GM19467 (cell line): Measurements from ENCODE around the gene MEIS1.

Source experiments
- ATAC-seq: cut with Tn5 transposase; IDR thresholded peaks from one replicate; pipeline ENCODE4 v1.9.1; 2021; ENCODE audit warnings: mild to moderate bottlenecking, moderate library complexity; ENCODE audit not compliant: unreplicated experiment

The MEIS1 gene

DNA sequence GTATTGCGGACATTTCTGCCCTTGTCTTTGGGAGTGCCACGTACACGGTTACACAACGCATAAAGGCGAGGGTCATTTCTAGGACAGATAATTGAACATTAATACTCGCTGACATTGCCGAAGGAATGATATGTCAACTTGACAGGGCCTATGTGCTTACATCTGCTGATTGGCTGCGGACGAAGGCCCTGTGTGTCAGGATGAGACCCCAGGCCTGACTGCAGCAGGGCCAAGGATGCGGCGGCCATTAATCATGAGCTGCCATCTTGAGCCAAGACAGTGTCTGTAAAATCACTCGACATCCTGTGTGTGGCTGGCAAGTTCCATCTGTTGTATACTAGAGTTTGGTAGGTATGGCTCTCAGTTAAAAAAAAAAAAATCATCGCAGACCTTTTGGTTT is 96.6 kb downstream of the MEIS1 start:
- ATAC-seq: no peak

DNA sequence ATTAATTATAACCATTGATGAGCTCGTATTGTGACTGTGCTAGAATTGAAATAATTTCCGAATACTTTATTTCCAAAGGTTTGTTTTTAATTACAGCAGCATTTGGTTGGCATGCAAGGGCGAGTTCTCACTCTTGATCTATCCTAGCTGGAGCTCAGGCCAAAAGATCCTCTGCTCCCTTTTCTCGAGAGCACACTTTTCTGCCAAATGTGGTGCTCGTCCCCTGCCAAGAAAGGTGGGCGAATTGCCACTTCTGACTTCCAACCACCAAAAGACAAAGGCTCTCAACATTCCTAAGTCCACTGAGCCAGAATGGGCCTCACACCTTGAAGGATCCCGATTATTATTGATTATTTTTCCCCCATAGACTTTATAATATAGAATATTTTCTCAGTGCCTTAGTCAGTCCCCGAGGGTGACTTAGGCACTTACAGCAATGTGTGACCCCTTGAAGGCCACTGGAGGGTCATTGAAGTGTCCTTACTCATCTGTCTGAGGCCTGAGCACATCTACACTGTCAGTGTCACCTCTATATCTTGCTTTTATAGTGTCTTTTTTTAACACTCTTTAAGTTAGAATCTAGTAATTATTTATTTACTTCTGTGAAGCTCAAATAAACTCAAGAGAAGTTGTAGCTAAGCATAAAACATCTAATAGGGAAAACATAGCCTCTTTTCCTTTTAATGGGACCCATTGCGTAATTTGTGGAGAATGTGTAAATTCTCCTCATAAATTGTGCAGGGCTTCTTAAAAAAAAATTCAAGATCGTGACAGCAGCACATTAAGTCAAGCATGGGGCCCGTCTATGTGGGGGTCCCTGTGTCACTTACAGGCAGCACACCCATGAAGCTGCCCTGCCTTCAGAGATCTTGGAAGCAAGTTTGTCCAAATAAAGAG is 98.3 kb downstream of the MEIS1 start:
- no peak for ATAC-seq

DNA sequence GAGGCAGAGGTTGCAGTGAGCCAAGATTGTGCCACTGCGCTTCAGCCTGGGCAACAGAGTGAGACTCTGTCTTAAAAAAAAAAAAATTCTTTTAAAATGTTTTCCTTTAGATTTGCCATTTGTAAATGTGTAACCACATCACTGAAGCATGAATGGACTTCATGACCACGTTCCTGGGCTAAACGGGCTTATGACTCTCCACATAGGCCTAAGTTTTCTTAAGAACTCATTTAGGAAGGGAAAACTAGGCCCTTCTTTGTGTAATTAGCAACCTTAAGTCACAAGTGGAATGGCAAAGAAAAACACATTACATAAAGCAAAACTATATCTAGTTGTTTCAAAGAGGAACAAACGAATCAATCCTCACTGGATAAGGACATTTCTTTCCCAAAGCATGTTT is 99.5 kb downstream of the MEIS1 start:
- no peak for ATAC-seq

DNA sequence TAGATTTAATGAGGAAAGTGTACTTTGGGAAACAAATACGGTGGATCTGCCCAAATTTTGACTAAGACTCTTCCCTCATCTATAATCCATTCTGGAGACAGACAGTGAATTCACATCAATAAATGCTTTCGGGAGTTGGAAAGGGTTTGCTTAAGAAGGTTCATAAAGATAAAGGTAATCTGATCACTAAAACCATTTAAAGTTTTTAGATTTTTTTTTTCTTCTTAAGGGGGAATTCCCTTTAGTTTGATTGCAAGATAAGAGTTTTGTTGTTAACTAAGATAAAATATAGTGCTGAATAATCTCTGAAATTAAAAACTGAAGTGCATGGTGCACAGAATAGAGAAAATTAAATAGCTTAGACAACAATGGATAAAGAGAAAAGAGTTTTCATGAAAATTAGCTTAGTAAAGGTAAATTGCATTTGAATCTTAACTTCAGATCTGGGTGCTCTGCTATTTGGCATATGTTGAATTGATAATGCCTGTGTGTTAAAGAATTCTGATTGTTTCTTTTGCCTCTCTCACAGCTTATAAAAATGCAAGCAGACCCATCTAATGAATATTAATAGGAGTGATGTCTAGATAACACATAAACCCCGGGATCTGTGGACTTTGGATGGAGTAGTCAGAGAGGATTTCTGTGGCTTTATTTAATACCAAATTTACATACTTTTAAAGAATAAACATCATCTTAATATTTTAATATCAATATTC is 100.8 kb downstream of the MEIS1 start:
- ATAC-seq: no peak

DNA sequence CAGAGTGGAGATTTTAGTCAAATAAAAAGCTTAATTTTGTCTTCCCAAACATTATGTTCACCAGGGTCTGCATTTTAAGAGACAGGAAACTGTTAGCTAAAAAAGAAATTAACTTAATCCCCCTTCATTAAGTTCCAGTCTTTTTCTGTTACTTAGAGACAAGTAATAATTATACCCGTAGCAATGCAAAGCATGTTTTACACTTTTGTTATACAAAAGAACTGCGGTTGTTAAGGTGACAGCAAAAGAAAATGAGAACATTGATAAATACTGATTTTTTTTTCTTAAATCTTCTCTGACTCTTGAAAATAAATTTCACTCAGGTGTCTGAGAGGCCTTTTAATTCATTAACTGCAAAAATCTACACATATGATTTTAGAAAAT is 101.4 kb downstream of the MEIS1 start:
- no peak for ATAC-seq

DNA sequence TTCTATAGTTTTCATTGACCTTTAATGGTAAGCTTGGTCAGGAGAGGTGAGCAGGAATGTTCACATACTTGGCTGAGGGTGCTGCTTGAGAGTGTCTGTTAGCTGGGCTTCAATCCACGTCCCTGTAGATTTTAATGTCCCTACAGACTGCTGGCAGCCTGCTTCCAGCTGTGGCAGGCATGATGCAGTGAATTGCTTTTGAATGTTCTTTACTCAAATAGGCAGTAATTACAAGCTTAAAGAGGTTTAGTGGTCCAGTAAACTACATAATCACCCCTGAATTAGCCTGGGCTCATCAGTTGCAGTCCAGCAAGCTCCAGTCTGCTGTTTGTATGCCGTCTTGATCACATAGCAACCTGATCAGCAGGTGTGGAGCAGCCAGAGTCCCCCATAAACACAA is 102.1 kb downstream of the MEIS1 start:
- no peak for ATAC-seq

DNA sequence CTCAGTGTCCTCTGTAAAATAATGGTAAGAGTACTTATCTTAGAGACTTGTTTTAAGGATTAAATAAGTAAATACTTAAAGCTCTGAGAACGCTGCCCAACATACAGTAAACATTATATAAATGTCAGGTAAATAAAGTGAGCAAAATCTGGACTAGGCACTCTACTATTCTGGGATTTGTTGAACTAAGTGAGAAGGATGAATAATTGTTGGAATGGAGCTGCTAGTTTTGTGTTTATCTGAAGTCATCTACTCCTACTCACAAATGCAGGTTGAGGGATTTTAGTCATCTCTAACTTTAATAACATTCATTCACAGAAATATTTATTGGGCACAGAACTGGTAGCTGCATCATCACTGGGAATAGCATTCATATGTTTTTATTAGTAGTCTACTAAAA is 103.4 kb downstream of the MEIS1 start:
- ATAC-seq: no peak

DNA sequence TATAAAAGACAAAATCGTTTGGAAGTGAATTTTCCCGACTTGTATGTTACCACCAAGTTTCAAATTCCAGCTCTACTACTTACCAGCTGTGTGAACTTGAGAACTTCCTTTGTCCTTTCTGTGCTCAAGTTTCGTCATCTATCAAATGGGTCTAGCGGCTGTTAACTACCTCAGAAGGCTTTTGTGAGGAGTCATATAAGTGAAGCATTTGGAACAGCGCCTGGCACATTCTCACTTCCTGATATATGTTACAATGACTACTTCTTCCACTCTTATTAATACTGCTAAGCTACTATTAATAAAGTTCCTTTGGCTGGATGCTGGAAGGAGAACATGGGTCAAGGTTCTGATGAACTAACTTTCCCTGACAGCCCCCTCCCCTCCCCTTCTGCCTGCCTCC is 104.5 kb downstream of the MEIS1 start:
- ATAC-seq: no peak

DNA sequence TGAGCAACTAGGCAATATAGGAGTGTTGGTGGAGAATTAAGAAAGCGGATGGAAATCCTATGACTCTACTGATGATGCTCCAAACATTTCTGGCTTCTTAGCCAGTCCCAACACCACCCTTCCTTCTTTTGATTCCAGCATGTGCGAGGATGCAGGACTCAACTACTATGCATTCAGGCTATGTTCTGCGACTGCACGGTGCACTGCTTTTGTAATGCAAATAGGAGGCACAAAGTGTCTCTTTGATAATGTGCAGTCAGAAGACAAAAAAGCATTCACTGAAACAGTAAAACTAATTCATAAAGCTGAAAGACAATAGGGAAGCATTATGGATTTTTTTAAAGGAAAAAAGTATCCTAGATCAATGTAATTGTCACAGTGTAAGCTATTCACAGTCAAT is 106.7 kb downstream of the MEIS1 start:
- ATAC-seq: no peak

DNA sequence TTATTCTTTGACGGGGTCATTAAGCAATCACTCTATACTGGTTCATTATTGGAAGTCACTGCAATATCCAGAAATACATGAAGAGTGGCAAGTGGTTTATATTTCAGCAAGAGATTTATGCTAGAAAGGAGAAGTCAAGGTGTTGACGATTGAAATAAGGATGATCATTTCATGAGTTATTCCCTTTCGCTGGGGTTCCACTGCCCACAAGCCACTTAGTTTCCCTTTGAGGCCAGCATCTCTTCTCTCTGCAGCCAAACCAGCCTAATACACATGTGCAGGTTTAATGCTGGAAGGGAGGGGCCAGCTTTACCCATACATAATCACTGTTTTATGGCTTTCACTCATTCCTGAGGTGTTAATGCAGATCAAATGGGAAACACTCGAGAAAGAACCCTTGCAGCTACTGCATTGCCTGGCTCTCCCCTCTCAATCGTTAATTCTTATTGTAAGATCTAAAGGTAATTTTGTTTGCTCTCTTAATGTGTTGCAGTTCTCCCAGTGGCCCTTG is 108.4 kb downstream of the MEIS1 start:
- no peak for ATAC-seq

DNA sequence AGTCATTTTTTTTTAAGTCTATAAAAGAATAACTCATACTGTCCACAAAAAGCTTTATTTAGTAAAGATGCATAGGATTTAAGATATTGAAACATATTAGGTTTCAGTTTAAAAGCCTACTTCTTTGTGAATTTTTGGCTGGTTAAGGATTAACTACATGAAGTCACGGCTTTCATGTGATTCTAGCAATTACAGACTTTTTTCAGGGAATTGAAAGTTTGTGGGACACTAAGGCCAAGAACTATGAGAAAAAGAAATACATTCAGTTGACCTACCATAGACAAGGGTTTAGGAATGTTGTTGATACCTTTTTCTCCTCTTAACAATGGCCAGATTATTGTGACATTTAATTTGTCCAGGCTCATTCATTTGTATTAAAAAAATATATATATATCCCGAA is 109.3 kb downstream of the MEIS1 start:
- no peak for ATAC-seq

DNA sequence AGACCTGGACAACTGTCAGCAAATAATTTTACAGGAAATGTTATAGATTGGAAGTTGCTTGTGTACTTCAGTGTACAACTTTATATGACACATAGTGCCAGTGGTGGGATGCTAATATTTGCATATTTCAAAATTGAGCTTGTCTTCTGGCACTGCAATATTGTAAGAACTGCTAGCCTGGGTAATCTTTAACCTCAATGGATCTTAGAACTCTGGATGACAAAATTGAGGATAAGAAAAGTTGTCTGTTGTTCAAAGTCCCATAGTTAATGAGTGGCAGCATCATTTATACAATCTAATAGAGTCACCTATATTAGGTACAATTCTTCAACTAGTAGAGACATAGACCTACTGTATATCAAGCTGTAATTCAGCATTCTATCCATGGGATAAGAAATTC is 110.3 kb downstream of the MEIS1 start:
- no peak for ATAC-seq

DNA sequence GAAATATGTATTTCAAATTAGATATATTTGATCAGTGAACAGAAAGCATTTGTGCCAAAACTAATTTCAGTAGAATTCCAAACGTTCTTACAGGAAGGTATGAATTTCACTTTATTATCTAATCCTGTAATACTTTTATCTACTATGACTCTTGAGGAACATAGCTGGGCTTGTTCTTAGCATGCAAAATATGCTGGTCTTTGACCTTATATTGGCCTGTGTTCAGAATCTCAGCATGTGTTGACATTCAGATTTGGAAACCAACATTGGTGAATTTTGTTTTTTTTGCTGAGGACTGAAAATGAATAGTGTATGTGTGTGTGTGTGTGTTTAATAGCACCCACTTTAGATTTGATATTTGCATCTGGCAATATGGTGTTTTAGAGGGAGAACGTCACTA is 112.2 kb downstream of the MEIS1 start:
- ATAC-seq: no peak

DNA sequence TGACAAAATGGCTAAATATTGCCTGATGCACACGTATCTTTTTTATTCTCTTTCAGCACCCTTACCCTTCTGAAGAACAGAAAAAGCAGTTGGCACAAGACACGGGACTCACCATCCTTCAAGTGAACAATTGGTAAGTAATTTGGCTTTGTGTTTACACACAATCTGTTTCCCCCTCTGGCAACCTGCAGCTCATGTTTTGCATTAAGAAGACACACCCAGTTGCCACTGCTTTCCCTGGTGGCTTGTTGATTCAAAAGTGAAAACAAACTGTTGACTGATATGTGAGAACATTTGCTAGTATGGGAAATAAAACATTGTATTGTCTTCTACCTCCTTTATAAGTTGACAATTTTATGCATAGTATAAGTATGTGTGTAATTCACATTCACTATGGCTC is 113.0 kb downstream of the MEIS1 start:
- no peak for ATAC-seq

DNA sequence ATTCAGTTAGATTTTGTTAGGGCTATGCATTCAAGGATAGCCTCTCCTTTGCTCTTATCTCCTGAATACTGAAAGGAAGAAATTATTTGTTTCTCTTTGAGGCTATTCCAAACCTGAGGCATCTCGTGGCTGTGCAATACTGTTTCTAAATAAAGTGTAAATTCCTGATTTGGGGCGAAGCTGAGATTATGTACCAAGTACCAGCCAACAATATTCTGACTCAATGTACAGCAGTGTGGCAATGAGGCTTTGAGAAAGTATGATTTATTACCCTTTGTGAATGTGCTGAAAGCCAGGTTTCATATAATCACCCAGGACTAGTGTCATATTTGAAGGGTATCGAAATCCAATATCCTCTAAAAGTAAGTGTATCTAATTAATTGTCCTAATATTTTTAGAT is 113.5 kb downstream of the MEIS1 start:
- no peak for ATAC-seq

DNA sequence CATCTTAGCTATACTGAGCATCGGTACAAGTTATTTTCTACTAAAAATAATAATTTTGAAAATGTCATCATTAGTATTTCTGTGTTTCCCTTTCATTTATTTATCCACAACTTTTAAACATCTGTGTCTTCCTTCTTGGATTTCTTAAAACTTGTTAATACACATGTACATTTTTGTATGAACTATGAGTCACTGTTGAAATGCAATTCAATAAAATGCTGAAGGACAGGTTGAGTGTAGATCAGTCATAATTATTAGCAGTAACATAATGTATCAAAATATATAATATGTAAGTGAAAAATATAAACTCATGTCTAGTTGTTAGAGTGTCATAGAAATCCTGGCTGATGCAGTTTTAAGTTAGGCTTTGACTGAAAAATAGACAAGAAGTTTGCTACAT is 115.9 kb downstream of the MEIS1 start:
- no peak for ATAC-seq

DNA sequence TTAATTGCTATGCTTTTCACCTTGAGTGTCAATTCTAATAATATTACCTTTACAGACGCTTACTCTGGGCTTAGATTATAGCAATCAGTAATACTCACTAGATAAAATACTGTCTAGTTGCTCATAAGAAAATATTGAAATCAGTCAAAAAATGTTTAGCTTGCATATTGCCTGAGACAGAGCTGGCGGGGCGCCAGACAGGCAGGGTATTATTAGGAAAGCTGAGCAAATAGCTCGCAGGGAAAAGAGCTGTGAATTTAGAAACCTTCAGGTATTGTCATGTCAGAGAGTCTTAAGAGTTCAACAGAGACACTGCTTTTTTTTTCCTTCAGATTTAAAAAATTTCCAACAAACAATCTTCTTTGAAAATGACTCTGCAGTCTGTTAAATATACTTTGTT is 118.4 kb downstream of the MEIS1 start:
- ATAC-seq: no peak

DNA sequence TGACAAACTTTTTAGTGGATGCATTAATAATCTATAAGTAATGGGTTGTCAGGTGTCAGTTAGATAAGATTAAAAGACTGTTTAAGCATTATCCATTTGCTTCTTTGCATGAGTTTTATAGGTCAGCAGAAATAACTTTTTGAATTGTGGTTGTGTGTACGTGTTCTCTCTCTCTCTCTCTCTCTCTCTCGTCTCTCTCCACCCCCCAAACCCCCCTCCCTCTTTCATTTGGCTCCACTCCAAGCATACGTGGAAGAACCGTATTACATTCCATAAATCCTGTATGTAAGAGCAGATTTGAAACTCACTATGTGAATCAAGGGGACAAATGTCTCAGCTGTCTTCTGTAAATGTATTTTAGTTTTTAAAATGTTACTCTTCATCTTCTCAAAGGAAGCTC is 120.2 kb downstream of the MEIS1 start:
- no peak for ATAC-seq

DNA sequence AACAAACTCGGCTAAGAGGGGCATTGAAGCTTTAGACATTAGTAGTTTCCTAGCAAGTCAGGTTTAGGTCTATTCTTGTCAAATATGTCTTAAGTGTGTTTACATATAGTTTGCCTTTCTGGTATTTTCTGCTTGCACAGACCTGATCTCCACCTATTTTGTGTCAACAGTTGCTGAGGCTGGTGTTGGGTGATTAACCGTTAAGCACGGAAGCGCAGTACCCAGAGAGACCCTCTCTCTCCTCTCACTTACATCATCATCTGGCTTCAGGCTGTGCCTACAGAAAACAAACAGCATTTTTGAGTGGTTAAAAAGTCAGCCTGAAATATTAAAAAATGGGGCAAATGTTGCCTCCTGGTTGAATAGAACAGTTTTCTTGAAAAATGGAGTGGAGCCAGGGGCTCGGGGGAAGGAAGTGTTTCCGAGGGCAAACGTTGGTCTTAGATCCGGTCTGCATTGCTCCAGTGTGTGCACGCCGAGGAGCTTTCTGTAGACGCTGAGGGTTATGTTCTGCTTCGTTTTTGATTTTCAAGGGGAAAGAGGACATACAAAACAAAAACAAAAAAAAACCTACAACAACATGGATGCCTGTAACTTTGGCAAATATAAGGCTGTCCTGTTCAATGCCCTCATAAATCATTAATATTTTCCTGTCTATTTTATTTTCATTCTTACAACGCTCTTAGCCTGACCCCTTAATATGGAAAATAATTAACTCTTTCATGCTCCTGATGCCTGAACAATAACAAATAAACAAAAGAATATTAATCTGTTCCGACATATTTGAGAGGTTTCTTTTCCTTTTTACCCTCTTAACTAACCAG is 120.8 kb downstream of the MEIS1 start:
- ATAC-seq: no peak

DNA sequence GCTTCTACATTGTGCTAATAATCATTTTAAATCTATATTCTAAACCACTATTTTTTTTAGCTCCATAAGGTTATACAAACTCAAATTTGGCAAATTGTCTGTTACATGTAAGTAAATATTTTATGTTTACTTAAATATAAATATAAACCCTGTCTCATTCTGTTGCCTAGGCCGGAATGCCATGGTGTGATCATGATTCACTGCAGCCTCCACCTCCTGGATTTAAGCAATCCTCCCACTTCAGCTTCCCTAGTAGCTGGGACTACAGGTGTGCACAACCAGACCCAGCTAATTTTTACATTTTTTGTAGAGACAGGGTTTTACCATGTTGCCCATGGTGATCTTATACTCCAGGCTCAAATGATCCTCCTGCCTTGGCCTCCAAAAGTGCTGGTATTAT is 124.7 kb downstream of the MEIS1 start:
- ATAC-seq: no peak

DNA sequence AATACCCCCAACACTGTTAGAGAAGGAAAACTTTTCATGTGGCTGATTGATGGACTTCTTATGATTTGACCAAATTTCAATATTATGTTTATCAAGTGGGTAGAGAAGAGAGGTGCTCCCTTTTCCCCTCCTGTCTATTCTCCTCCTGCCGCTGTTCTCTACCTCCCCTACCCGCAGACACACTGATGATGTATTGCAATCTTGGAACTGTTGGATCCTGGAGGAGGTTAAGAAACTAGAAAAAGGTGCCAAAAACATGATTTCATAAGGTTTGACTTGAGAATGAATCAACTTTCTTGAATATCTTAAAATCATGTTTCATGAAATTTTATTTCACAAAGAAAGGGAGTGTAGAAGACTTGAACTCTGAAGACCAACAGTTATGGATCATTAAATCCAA is 125.8 kb downstream of the MEIS1 start:
- ATAC-seq: no peak
